LNCAP (cell line): ENCODE results near the gene TWNK.

ENCODE experiments used
- CTCF ChIP-seq: fragments of 450-650 bp; IDR thresholded peaks from 2 replicates; pipeline ENCODE4 v1.5.1; 2017; ENCODE audit warnings: mild to moderate bottlenecking

The TWNK gene

GRCh38 chr10:100977436-100977835 lies 9.9 kb upstream of the TWNK start:
- no peak for TF ChIP-seq CTCF

- no peak for TF ChIP-seq CTCF
Measured at GRCh38 chr10:100978121-100978900, 9.0 kb upstream of the TWNK start.

GRCh38 chr10:100978901-100979195 lies 8.5 kb upstream of the TWNK start:
- no peak for TF ChIP-seq CTCF

- no peak for TF ChIP-seq CTCF
Measured at GRCh38 chr10:100979791-100980272, 7.5 kb upstream of the TWNK start.

GRCh38 chr10:100980311-100980710 lies 7.0 kb upstream of the TWNK start:
- TF ChIP-seq CTCF: no peak

GRCh38 chr10:100980711-100981110 lies 6.6 kb upstream of the TWNK start:
- no peak for TF ChIP-seq CTCF

GRCh38 chr10:100981178-100981772 lies 6.1 kb upstream of the TWNK start:
- no peak for TF ChIP-seq CTCF
